Measurements from ENCODE around the gene APLP2. TPM values are rescaled to one million over a fixed set of nuclear protein-coding genes. Genes with fewer than 3 reads are reported as not detected.
"Not testable (repeated sequence)": the region's sequence is repeated elsewhere in the genome, so short reads cannot be mapped to it uniquely, and the experiment has no call there.

Gene APLP2
- total RNA-seq, 1 donor from 2014 or later, result 124 TPM

- ATAC-seq, result no peak
Measured at GRCh38 chr11:130177782-130178181, 108.1 kb downstream of the APLP2 start.

GRCh38 chr11:130178441-130179339 is 109.0 kb downstream of the APLP2 start:
- peak; percentile 31 for ATAC-seq

GRCh38 chr11:130179396-130180306 is 110.0 kb downstream of the APLP2 start:
- no peak for ATAC-seq

GRCh38 chr11:130180491-130180890 is 110.8 kb downstream of the APLP2 start:
- ATAC-seq, result peak; percentile 74

- ATAC-seq, result peak; percentile 1
Measured at GRCh38 chr11:130180896-130181294, 111.2 kb downstream of the APLP2 start.

GRCh38 chr11:130181295-130182272 is 111.9 kb downstream of the APLP2 start:
- peak; percentile 76 for ATAC-seq

GRCh38 chr11:130183878-130184610 is 114.3 kb downstream of the APLP2 start:
- no peak for ATAC-seq

- ATAC-seq, result no peak
Measured at GRCh38 chr11:130187096-130187495, 117.4 kb downstream of the APLP2 start.

- peak; percentile 68 for ATAC-seq
Measured at GRCh38 chr11:130188047-130188446, 118.4 kb downstream of the APLP2 start.

- no peak for ATAC-seq
Measured at GRCh38 chr11:130188585-130189347, 119.1 kb downstream of the APLP2 start.

GRCh38 chr11:130189492-130190210 is 120.0 kb downstream of the APLP2 start:
- peak; percentile 45 for ATAC-seq

- ATAC-seq, result no peak
Measured at GRCh38 chr11:130190371-130190881, 120.7 kb downstream of the APLP2 start.

GRCh38 chr11:130191896-130192295 is 122.2 kb downstream of the APLP2 start:
- no peak for ATAC-seq

- ATAC-seq, result no peak
Measured at GRCh38 chr11:130192845-130193267, 123.2 kb downstream of the APLP2 start.

GRCh38 chr11:130193551-130193950 is 123.9 kb downstream of the APLP2 start:
- ATAC-seq, result not testable (repeated sequence)

Measured in esophagus mucosa (tissue), 1 donor.